Coronary artery (tissue), 2 donors: ENCODE results near the gene PHETA1.
"Not testable (repeated sequence)": the region's sequence is repeated elsewhere in the genome, so short reads cannot be mapped to it uniquely, and the experiment has no call there.

Source experiments
- DNase-seq: peaks from one replicate; pipeline ENCODE4 v3.0.0-alpha.2; 2017; ENCODE audit warnings: low spot score
- H3K27ac ChIP-seq, 2 donors: fragments of 200-600 bp; sonication (generic); one replicate each; pipeline ENCODE4 v1.5.1; 2016 to 2019
- H3K4me3 ChIP-seq: fragments of 200-600 bp; sonication (generic); 2 replicates; pipeline ENCODE4 v1.5.1; 2016; ENCODE audit warnings: mild to moderate bottlenecking, moderate library complexity
- CTCF ChIP-seq: fragments of 200-600 bp; sonication (generic); IDR thresholded peaks from one replicate; pipeline ENCODE4 v1.5.1; 2019; ENCODE audit warnings: antibody characterized with exemption

PHETA1 gene

GRCh38 chr12:111343181-111343580 is 25.7 kb downstream of the PHETA1 start:
- no peak overlapping the region for H3K4me3 ChIP-seq
- no peak for TF ChIP-seq CTCF
- no peak overlapping the region for H3K27ac ChIP-seq
- no peak for DNase-seq

GRCh38 chr12:111342376-111342775 is 26.5 kb downstream of the PHETA1 start:
- no peak for TF ChIP-seq CTCF
- H3K27ac ChIP-seq, result no peak overlapping the region
- H3K4me3 ChIP-seq, result no peak overlapping the region
- DNase-seq, result no peak

- no peak for TF ChIP-seq CTCF
- DNase-seq, result no peak
- Histone ChIP-seq H3K4me3 (no peak overlapping the region), H3K27ac (no peak overlapping the region)
Measured at GRCh38 chr12:111341426-111342065, 27.3 kb downstream of the PHETA1 start.

- not testable (repeated sequence) for H3K27ac ChIP-seq, H3K4me3 ChIP-seq, DNase-seq
Measured at GRCh38 chr12:111340680-111341079, 28.2 kb downstream of the PHETA1 start.

GRCh38 chr12:111340231-111340630 is 28.7 kb downstream of the PHETA1 start:
- no peak for DNase-seq
- Histone ChIP-seq H3K4me3 (no peak overlapping the region), H3K27ac (no peak overlapping the region)
- no peak for TF ChIP-seq CTCF

- Histone ChIP-seq H3K27ac (no peak overlapping the region), H3K4me3 (no peak overlapping the region)
- DNase-seq, result no peak
- no peak for TF ChIP-seq CTCF
Measured at GRCh38 chr12:111339321-111339938, 29.5 kb downstream of the PHETA1 start.

- no peak overlapping the region for H3K4me3 ChIP-seq
- no peak for TF ChIP-seq CTCF
- no peak overlapping the region for H3K27ac ChIP-seq
- no peak for DNase-seq
Measured at GRCh38 chr12:111338096-111338495, 30.8 kb downstream of the PHETA1 start.
